ENCODE results near the gene SLC28A3. TPM values are rescaled to one million over a fixed set of nuclear protein-coding genes. Genes with fewer than 3 reads are reported as not detected.

The SLC28A3 gene
- total and polyA plus RNA-seq, 2 of the 8 experiments (the other 6 are each of a cell fraction or from before 2014, with no cell fraction given) = 0.02 TPM; not detected in 1

DNA sequence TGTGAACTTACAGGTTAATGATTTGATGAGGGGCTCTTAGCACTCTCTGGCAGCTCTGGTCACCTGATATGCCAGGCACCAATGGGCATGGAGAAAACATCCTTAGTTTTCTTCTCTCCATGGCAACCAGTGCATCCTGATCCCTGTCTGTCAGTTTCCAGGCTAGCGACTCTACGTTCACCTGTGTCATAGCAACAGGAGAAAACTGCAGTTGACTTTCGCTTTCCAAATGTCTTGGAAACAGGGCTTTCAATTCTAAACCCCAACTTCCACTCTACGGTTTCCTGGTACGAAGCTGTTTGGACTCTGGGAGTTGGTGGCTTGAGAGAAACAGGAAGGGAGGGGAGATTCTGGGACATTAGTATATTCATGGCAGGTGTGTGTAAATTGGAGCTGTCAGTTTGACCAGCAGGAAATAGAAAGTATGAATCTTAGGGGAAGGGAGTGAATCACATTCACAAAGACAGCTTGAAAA, 74.4 kb downstream of the SLC28A3 start:
- POLR2A ChIA-PET (ENCODE audit: partially characterized antibody) = interaction anchor here (0.5 to 1.5 kb wide), 3 partner anchors 286 to 333 kb away, joined by 3 to 6 read pairs (median 3); partner anchors contain the start of genes HNRNPK and RMI1
- H3K23ac ChIP-seq (ENCODE audit: insufficient read length) = no peak overlapping the region

More for the DNA sequence above, 74.4 kb downstream of the SLC28A3 start:
- H3K14ac ChIP-seq (ENCODE audit: insufficient read length) = no peak overlapping the region
- no peaks in the 10 kb centered on the region for H3K9me3 ChIP-seq (ENCODE audit: insufficient read depth in 2 of 2, low read depth in 1 of 2, low read length in 1 of 2)
- no peaks in the 10 kb centered on the region for H4K20me1 ChIP-seq (replicated peaks in 1 of 2; ENCODE audit: control insufficient read depth in 1 of 2, insufficient read depth in 2 of 2, low read length in 2 of 2)
- H2BK20ac ChIP-seq (ENCODE audit: low read length) = no peak overlapping the region
- FAIRE-seq = peak; percentile 79
- H3K79me1 ChIP-seq (ENCODE audit: low read depth, low read length) = no peaks in the 10 kb centered on the region
- H2BK12ac ChIP-seq (ENCODE audit: low read depth, low read length) = no peak overlapping the region
- H3K4ac ChIP-seq (replicated peaks; ENCODE audit: insufficient read length, low read depth, low read length) = no peak overlapping the region
- WGBS, 2 experiments (ENCODE audit: extremely low coverage in 1 of 2, insufficient coverage in 1 of 2, insufficient read length in 1 of 2, insufficient replicate concordance in 2 of 2, low coverage in 1 of 2, low lambda C conversion rate in 2 of 2, missing lambda C conversion rate in 1 of 2) = 64% methylated on average over 5 of the region's 5 CpGs; no CpG with 5 or more reads in 1 of the 2 experiments
- no peak overlapping the region for H3K27ac ChIP-seq (ENCODE audit: low read depth, low read length)
- H3K23me2 ChIP-seq (ENCODE audit: low read depth, low read length) = no peaks in the 10 kb centered on the region
- no peak overlapping the region for H4K5ac ChIP-seq (ENCODE audit: insufficient read length, low read depth, low read length)
- no peaks in the 10 kb centered on the region for H3K36me3 ChIP-seq (ENCODE audit: control insufficient read depth in 2 of 4, insufficient read depth in 4 of 4, low read length in 3 of 4)
- no peak overlapping the region for H3K56ac ChIP-seq (replicated peaks; ENCODE audit: insufficient read length, low read depth, low read length)
- H2AFZ ChIP-seq (ENCODE audit: low read length) = no peak overlapping the region
- no peak overlapping the region for H3K18ac ChIP-seq (ENCODE audit: extremely low read depth, low read length)
- H3K79me2 ChIP-seq (ENCODE audit: control insufficient read depth in 1 of 2, insufficient read depth in 2 of 2, low read length in 2 of 2) = no peaks in the 10 kb centered on the region
- H4K91ac ChIP-seq (replicated peaks; ENCODE audit: insufficient read length, low read length) = no peak overlapping the region
- DNase-seq (ENCODE audit: low read depth in 1 of 2, low spot score in 2 of 2) = no peak
- CTCF ChIA-PET (ENCODE audit: partially characterized antibody) = interaction anchor here (1.1 to 1.2 kb wide), 3 partner anchors 17 to 50 kb away, joined by 3 read pairs; no protein-coding TSS in a partner anchor
- TF ChIP-seq, protein P1, sequence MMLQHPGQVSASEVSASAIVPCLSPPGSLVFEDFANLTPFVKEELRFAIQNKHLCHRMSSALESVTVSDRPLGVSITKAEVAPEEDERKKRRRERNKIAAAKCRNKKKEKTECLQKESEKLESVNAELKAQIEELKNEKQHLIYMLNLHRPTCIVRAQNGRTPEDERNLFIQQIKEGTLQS (IDR thresholded peaks at IDR 0.05; ENCODE audit: insufficient read depth, low read depth, low read length) = 0 out of 2 replicates have a peak, but pooled peaks have one; percentile 10
- TF ChIP-seq KDM1A (IDR thresholded peaks at IDR 0.05; ENCODE audit: borderline replicate concordance, low read length) = no peak
- no peak for TF ChIP-seq SP2 (IDR thresholded peaks at IDR 0.05; ENCODE audit: low read length)
- peak; percentile 48 for TF ChIP-seq USF2 (IDR thresholded peaks at IDR 0.05; ENCODE audit: low read length)
- TF ChIP-seq SP1 (IDR thresholded peaks at IDR 0.05; ENCODE audit: low read depth, low read length) = peak; percentile 31; the same call in 1 of the 2 replicates
- peak; percentile 42 to 85; a peak in 2 of 4 replicates for TF ChIP-seq SIN3A (conservative IDR thresholded peaks at IDR 0.05 in 1 of 2, IDR thresholded peaks at IDR 0.05 in 1 of 2; ENCODE audit: low read depth in 1 of 2, low read length in 2 of 2)
- H3K4me3 ChIP-seq (ENCODE audit: extremely low read depth in 1 of 4, insufficient read depth in 2 of 4, low read depth in 3 of 4, low read length in 4 of 4) = no peak overlapping the region
- H4K8ac ChIP-seq (ENCODE audit: extremely low read depth, insufficient read depth, low read length) = no peak overlapping the region
- no peak overlapping the region for H2BK120ac ChIP-seq (replicated peaks; ENCODE audit: low read depth, low read length)
- no peaks in the 10 kb centered on the region; a peak in 2 of 7 replicates for H3K27me3 ChIP-seq (replicated peaks in 1 of 4; ENCODE audit: control insufficient read depth in 3 of 4, extremely low read depth in 1 of 4, insufficient read depth in 3 of 4, low read length in 3 of 4)
- H2AK5ac ChIP-seq (ENCODE audit: low read depth, low read length) = no peak overlapping the region
- no peak overlapping the region for H2BK15ac ChIP-seq (ENCODE audit: low read length)
- no peaks in the 10 kb centered on the region for H3K4me1 ChIP-seq (replicated peaks in 1 of 4; ENCODE audit: control insufficient read depth in 3 of 4, insufficient read depth in 4 of 4, low read length in 3 of 4)
- no peak overlapping the region for H3K4me2 ChIP-seq (ENCODE audit: insufficient read depth in 1 of 2, low read depth in 2 of 2, low read length in 2 of 2)
- no peak overlapping the region for H3K9ac ChIP-seq (replicated peaks in 1 of 4; ENCODE audit: extremely low read depth in 1 of 4, low read depth in 3 of 4, low read length in 3 of 4)
- H2BK5ac ChIP-seq (ENCODE audit: low read depth, low read length) = no peak overlapping the region
